IPS DF 4.7 (cell line): ENCODE data around the gene EPB41L4B.

ENCODE experiments used
- DNase-seq: peaks from one replicate; pipeline ENCODE4 v3.0.0-alpha.2; 2013; ENCODE audit warnings: low spot score; ENCODE audit errors: extremely low read depth

Gene EPB41L4B

DNA sequence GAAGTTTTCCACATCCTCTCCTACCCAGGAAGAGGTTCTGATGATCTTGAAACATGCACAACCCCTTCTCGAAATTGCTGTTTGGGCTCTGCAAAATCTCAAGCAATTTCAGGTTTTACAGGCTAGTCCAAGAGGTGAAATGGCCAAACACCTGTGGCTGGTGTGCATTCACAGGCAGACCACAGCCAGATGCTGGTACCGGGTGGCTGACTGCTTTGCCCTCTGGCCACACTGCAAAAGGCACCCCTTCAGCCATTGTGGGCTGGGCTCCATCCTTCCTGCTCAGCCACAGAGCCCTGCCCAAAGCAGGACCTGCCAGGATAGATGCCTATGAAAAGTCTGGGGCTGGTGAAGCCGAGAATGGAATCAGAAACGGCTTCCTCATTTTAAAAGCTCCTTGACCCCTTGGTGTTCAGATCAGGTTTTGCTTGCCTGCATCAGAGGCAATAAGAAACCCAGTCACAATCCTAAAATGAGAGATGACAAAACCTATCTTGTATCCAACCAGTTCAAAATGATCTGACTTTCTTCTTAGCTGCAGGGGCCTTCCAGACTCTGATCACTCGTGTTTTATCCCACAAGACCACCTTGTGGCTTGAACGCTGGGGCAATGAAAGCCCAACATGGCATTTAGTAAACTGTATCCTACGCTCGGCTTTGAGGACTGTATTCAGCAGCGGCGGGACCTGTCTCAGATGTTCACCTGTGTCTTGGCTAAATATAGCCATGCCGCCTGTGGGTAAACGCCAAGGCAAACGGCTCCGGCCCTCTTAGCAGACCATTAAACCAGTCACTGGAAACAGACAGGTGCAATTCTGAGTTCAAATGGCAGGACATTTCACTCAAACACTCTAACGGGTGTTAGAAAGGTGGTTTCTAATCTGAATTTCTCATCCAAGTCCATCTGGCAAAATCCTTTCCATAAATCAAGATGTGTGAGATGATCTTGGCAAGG lies 49.6 kb downstream of the EPB41L4B start:
- no peak for DNase-seq

DNA sequence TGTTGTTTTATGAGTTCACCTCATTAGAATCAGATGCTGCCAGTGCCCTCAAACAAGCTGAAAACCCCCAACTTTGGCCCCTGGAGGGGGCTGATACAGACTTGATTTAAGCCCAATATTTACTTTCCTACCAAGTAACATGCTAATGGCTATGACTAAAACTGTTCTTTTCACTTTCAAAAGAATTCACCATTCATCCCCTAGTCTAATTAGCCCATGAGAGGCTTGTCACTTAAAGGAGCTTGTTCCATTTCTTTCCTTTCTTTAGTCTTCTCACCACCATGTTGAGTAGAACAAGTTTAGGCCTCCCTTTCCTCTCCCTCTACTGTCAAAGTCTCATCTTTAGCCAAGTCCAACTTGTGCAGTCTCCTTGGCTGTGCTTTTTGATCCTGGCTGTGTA lies 50.4 kb downstream of the EPB41L4B start:
- no peak for DNase-seq

DNA sequence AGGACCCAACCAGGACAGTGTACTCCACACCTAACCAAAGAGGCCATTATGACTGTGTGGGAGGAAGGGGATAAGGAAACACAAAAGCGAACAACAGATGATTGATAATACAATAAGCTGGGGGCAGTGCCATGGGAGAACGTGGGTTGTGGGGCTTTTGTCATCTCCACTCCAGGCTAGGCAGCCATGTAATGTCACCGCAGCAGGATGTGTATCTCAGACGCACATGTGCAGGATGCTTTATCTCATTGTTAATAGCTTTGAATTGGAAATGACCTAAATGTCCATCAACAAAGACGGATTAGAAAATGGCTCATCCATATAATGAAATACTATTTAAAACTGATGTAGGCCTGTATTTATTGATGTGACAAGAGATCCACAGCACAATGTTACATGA lies 51.0 kb downstream of the EPB41L4B start:
- DNase-seq: no peak

DNA sequence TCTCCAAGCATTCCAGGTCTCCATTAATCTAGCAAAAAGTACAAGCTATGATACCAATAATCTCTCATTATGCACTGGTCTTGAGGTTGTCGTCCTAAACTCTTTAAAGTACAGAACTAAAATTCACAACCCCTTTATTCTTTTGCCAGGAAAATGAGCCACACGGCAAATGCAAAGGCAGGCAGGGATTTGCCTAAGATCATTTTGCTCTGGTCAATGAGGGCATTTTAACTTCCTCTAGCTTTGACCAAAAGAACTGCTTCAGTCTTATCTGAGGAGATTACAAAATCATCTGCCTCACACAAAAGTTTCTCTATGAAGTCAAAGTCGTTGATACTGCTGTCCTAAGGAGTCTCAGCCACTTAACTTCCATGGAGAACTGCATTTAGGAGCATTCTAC lies 51.8 kb downstream of the EPB41L4B start:
- no peak for DNase-seq

DNA sequence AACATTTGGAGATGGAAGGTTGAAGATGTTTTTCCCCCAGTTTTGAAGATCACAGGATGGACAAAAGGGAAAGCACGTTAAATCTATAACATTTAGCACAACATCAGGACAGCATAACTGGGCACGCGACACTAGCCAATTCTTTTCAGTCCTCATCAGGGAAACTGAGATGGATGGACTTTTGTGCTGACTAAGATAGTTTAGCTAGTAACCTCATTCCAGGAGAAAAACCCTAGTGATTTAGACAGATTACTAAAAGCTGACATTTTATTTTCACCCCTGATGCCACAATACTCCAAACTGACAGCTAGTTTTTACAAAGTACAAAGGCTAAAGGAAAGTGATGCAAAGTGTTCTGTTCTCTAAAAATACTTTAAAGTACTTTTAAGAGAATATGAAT lies 53.3 kb downstream of the EPB41L4B start:
- DNase-seq: no peak

DNA sequence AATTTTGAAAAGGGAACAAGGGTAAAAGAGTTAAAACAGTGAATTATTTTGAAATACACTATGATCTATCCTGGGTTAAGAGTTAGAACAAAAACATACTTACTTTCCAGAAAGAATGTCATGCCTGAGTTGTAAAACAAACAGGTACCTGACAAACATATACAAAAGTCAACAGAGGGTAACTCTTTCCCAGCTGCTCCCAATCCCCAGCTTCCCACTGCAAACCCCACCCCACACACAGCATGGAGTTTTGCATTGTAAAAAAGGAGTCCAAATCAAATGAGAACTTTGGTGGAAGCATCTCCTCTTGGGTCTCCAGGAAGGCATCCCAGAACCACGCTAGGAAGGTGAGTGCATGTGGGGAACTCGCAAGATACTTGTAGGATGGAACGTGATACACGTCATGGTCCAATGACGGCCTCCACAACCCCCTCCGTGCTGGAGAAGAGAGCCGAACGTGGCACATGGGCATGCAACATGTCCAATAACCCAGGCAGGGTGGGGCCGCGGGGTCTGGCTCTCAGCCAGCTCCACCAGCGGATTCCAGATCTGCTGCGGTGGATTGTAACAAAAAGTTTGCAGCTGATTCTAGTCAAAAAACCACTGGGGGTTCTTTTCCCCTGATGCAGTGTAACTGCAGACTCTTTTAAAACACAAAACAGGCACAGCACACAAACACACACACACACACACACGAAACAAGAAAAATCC lies 55.8 kb downstream of the EPB41L4B start:
- no peak for DNase-seq

DNA sequence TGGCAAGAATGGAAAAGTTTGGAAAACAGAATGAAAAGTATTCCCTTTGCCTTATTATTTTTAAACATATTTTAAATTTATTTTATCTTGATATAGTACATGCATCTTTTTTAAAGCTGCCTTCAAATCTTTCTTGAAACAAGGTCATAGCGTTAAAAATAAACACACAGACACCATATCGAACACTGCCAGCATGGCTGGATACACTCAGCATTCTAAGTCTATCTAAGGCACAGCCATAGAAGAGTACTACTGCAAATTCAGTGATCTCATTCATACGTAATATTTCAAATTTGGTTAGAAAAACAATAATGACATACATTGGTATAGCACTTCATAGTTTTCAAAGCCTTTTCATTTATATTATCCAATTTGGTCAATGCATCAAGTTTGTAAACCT lies 57.5 kb downstream of the EPB41L4B start:
- DNase-seq: no peak

DNA sequence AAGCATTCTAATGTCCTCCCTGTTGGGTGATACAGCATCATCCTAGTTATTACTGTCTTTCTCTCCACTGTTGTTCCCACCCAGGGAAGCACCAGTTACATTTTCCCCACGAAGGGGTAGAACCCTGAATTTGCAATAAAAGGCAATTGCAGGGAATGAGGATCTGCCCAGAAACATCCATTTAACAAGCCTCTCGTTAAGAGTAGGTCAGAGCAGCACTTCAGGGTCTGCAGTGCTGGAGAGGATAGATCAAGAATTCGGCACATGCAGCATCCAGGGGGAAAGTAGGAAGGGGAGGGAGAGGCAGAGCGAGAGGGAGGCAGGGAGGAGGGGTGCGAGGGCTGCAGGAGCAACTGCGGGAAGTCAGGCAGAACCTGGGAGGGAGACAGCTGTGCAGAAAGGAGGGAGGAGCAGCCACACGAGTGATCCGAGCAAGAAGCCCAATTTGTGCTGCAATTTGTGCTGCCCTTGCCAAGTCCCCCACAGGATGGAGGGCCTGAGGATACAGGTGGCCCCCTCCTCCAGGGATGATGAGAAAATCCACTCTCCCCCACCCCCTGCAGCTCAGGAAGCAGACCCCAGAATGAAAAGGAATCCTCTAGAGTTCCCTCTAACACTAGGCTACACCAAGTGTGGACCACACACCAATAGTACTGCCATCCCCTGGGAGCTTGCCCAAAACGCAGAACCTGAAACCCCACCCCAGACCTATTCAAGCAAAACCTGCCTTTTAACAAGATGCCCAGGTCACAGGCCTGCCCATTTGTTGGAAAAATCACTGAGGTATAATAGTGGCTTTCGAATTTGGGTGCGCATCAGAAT lies 62.2 kb downstream of the EPB41L4B start:
- DNase-seq: no peak

DNA sequence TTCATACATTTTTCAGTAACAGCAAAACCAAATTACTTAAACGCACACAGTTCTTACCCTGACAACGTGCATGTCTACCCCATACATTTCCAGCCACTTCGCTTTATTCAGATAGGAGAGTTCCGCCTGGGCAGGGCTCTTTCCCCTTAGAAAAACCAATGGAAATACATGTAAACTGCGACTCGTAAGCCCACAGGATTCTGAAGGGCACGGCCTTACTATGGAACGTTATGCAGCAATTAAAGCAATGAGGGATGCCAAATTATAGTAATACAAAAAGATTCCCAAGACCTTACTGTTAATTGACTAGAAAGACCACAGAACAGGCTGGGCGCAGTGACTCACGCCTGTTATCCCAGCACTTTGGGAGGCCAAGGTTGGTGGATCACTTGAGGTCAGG lies 64.5 kb downstream of the EPB41L4B start:
- DNase-seq: no peak

DNA sequence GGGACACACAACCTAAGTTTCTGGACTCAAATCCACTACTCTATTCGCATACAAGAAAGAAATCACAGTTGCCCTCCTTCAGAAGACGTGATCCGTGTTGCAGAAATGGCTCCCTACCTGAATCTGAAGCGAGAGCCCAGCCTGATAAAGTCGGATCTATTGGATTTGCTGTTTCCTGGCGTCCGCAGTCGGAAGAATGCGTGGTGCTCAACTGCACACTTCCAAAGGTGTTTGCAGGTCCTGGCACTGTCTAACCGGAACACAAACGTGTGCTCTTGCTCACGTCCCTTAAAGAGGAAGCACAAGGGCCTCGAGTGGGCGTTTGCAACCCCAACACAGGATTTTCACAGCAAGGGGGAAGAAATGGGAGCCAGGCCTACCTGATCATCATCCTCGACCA lies 65.5 kb downstream of the EPB41L4B start:
- DNase-seq: no peak

DNA sequence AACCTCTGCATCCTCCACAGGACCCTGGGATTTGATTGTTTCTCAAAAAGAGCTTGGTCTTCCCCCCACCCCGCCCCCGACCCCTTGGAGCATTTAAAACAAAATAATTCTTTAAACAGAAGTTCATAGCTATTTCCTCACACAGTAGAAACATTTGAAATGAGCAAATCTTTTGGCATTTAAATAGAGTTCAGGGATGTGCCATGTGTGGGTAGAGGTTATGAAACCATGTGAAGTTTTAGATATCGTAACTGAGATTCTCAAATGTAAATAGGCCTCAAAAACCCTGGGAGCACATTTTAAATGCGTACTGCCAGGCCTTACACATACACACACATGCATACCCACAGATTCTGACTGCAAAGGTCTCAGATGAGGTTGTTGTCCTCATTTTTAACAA lies 66.5 kb downstream of the EPB41L4B start:
- no peak for DNase-seq

DNA sequence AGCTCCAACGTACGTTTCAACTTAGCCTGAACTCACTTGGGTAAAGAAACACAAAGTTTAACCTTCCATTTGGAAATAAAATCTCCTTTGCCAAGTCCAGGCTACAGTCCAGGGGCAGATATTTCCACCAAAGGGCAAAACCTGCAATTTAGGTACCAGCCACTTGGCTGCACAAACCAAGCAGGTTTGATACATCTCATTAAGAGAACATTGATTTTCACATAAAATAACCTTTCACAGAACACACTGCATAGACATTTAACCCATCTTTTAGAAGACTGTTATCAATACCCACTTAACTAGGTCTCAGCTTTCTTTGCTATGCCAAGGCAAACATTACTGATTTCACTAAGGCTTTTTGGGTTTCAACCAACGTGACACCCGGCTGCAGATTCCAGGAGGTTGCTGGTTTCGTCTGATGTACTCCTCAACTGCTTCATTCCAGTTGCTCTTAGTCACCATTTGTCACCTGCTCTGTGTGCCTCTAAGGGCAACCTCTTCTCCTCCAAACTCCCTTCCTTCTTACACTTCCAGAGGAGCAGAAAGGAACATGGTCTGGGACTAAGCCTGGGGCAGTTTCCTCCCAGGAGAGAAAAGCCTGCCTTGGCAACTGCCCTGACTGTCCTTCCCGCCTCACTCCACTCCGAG lies 67.1 kb downstream of the EPB41L4B start:
- DNase-seq: no peak

DNA sequence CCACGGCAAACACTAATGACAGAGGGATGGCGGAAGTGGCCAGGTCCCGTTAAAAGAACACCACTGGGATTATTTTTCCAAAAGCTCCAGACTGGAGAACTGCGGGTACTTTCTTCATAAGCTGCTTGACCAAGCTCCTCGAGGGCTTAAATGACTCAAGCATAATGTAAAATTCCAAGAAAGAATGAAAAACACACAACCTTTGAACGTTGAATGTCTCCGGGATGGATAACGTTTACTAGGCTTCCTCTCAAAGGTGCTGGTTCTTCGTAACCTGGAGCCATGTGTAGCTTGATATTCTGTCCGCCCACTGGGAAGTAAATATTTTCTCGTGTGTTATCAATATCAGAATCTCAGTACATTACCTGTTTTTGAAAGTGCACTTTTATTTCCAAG lies 67.6 kb downstream of the EPB41L4B start:
- no peak for DNase-seq

DNA sequence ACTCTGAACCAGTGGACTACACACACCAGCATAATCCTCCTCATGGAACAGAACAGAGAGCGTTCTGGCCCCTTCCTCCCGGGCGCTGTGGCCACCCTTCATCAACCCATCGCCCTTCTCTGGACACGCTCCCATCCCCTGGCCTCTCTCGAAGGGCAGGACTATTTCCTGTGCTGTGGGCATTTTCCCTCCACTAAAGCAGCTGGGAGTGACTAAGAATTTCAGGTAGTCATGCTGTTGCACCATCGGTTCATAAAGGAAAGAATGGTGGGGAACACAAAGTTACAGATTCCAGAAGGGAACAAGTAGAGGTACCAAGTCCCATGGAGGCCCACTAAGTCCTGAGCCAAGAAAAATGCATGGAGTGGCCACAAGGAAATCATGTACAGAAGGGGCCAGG lies 68.6 kb downstream of the EPB41L4B start:
- no peak for DNase-seq

DNA sequence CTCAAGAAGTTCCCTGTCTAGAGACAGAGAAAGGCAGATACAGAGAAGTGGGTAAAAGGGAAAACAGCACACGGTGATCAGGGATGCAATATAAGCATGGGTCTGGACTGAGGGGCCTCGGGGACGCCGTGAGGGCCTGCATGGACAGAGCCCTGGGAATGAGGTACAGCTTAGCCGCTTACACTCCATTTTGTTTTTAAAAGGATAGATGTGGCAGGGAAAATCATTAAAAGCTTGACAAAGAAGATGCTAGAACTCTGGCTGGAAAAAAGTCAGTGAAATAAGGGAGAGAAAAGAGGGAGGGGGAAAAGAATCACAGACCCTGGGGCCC lies 69.1 kb downstream of the EPB41L4B start:
- DNase-seq: no peak

DNA sequence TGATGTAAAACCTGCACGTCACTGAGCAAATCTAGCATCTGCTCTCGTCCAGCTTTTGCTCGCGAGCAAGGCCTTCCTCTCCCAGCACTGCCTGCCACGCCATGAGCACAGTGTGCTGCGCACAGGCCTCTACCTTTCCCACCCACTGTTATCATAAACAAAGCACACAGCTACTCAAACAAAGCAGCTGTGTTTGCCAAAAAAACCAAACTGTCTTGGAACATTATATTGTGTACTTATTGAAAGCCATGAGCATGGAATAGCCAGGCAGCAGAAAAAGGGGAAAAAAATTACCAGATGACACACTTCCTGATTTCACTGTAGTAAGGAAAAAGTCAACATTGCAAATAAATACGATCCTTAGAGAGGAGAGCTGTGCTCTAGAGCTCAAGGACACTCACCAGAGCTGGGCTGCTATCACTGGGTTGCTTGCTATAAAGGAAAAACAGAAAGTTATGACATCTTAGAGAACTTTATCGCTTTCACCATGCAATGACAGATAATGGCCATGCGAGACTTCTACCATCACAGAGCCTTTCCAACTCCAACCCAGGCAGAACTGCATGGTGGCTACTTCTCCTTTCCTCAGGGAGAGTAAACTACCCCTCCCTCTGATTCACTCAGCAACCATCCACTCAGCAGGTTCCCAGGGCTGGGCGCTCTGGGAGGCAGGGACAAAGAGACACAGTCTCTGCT lies 69.6 kb downstream of the EPB41L4B start:
- DNase-seq: no peak

DNA sequence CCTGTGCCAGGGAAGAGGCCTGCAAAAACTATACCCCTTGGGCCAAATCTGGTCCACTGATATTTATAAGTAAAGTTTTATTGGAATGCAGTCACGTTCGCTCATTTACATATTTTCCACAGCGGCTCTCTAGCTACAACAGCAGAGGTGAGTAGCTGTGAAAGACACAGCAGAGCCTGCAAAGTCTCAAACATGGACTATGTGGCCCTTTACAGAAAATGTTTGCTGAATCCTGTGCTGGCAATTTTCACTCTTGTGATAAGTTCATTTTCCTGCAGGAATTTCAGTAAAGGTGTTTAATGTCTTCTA lies 70.1 kb downstream of the EPB41L4B start:
- no peak for DNase-seq

DNA sequence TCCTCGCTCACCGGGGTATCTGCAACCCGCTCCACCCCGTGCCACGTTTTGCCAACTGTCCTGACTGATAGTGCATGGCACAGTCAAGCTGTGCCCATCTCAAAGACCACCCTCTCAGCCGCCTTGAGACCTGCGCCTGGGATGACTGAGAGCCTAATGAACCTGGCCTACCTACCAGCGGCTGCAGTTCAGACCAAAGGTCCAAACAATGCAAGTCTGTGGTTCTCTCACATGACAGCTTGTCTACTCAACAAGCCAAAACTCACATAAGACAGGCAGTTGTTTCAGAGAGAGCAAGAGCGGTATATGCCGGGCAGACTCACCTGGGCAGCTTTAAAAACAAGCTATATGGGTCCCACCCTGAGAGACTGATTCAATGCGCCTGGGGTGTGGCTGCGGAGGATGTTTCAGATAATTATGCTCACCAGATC lies 70.5 kb downstream of the EPB41L4B start:
- no peak for DNase-seq

DNA sequence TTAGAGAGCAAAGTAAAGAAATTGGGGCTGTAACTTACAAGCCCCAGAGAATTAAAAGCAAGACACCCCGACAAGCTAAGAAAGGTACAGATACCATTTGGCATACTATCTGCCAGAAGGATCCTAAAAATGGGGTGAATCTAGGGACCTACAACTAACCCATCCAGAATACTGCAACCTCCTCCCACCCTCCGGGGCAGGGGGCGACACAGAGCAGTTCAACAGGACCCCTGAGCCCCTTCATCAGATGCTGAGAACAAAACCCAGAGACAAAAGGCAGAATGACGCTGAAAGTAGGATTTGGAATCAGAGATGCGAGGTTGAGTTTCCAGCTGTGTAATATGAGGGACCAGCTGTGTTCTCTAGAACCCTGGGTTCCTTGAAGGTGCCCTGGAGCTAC lies 71.2 kb downstream of the EPB41L4B start:
- DNase-seq: no peak

DNA sequence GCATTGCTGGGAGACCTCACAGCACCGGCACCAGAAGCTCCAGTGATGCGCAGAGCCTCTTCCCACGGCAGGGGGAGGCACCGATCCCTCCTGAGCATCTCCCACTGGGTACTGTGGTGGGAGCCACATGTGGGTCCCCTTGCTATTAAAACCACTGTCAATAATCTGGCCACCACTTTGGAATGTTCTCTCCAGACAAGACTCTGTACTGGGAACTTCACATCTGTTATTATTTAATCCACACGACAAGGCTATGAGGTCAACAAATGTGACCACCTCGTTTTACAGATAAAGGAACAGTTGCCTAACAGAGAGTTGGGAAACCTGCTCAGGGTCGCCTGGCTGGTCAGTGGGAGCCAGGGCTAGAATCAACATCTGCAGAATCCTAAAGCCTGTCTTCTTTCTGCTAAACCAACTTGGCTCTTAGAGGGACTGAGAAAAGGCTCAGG lies 72.7 kb downstream of the EPB41L4B start:
- no peak for DNase-seq

DNA sequence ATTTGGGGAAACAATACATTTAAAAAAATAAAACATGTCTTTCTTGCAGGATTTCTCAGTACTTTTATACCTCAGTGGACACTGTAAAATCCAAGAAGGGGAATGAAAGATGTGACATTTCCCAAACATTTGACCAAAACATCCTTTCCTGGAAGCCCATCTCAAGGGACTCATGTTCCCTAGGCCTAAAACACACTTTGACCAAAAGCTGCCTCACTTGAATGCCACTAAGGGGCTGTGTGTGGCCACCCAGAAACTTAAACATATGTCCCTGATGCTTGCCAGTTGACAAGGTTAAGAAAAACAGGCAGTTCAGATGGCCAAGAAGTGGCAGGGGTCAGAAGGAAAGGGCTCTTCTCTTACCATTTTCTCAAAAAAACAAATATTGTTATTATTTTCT lies 73.6 kb downstream of the EPB41L4B start:
- no peak for DNase-seq
